GM03348 (cell line): Measurements from ENCODE around the gene CAMK2G.
"Not testable (repeated sequence)": the region's sequence is repeated elsewhere in the genome, so short reads cannot be mapped to it uniquely, and the experiment has no call there.

Source experiments
- DNase-seq: peaks from one replicate; pipeline ENCODE4 v3.0.0; 2012; ENCODE audit warnings: low spot score

The CAMK2G gene

DNA sequence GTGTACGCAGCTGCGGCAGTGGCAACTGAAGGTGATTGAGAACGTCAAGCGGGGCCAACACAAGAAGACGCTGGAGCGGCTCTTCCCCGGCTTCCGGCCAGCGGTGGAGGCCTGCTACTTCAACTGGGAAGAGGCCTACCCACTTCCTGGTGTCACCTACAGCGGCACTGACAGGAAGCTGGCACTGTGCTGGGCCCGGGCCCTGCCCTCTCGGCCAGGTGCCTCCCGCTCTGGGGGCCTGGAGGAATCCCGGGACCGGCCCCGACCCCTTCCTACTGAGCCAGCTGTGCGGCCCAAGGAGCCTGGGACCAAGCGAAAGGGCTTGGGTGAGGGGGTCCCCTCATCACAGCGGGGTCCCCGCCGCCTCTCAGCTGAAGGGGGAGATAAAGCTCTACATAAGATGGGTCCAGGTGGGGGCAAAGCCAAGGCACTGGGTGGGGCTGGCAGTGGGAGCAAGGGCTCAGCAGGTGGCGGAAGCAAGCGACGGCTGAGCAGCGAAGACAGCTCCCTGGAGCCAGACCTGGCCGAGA lies 82.4 kb downstream of the CAMK2G start:
- DNase-seq, result no peak

DNA sequence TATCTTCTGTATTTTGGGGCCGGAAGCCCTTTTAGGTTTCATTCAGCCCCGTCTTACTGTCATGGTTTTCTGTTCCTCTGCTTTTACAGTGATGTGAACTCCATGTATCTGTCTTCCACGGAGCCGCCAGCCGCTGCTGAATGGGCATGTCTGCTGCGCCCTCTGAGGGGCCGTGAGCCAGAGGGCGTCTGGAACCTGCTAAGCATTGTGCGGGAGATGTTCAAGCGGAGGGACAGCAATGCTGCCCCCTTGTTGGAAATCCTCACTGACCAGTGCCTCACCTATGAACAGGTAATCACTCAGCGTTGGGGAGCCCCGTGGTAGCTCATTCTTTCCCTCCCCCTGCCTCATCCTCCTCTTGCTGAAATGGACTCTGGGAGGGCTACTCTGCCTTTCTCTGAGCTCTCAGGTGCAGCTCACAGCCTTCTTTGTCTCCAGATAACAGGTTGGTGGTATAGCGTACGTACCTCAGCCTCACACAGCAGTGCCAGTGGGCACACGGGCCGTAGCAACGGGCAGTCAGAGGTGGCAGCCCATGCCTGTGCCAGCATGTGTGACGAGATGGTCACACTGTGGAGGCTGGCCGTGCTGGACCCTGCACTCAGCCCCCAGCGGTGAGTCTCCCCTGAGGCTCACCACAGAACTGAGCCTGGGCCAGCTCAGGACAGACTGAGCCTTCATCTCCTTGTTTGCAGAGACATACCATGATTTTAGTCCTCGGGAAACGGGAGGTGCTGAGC lies 83.3 kb downstream of the CAMK2G start:
- DNase-seq, result no peak

DNA sequence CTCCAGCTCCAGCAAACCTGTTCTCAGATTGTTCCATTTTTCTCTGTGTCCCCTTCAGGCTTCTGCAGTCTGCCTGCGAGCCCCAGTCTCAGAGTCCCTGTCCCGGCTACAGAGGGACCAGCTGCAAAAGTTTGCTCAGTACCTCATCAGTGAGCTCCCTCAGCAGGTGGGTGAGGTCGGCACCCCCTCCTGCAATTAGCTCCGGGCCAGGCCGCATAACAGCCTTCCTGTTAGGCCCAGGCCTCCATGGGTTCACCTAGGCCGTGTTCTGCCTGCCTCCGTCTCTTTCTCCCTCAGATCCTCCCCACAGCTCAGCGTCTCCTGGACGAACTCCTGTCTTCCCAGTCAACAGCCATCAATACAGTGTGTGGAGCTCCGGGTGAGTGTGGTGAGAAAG lies 84.7 kb downstream of the CAMK2G start:
- no peak for DNase-seq

DNA sequence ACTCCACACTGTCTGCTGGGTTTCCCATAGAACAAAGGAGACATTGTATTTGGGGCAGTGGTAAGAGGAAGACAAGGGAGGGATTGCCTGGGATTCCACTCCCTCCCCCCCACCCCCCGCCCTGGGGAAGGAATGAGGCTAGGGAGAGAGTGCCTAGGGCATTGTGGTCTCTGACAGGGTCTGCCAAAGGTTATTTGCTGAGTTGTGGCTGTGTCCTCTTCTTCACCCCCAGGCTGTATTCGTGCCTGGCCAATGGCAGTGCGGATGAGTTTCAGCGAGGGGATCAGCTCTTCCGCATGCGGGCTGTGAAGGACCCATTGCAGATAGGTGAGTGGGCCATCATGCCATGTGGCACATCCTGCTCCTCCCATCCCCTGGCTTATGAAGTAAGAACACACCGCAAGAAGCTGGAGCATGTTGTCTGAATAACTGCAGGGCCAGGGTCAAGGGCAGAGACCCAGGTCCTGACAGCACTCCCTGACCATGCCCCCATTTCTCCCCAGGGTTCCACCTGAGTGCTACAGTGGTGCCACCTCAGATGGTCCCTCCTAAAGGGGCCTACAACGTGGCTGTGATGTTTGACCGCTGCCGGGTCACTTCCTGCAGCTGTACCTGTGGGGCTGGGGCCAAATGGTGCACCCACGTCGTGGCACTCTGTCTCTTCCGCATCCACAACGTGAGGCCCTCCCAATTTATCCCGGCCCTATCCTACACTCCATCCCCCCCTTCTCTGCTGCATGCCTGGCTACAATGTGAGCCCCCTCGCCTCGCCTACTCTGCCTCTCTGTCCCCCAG lies 85.3 kb downstream of the CAMK2G start:
- no peak for DNase-seq

DNA sequence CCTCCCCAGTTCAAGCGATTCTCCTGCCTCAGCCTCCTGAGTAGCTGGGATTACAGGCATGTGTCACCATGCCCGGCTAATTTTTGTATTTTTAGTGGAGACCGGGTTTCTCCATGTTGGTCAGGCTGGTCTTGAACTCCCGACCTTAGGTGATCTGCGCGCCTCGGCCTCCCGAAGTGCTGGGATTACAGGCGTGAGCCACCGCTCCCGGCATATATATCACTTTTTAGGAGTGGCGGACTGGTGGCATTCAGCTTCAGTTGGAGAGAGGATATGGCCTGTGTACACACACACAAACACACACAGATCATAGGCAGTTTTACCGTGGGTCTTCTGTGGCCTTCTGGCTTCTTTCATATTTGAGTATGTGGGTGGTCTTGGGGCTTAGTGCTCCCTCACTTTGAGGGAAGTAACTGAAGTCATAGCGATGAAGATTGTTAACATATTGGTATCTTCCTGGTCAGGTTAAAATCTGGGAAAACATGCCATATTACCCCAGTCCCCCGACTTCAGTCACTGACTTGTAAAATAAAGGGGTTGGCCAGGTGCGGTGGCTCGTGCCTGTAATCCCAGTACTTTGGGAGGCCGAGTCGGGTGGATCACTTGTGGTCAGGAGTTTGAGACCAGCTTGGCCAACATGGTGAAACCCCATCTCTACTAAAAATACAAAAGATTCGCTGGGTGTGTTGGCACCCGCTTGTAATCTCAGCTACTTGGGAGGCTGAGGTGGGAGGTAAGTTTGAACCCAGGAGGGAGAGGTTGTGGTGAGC lies 87.1 kb downstream of the CAMK2G start:
- not testable (repeated sequence) for DNase-seq

DNA sequence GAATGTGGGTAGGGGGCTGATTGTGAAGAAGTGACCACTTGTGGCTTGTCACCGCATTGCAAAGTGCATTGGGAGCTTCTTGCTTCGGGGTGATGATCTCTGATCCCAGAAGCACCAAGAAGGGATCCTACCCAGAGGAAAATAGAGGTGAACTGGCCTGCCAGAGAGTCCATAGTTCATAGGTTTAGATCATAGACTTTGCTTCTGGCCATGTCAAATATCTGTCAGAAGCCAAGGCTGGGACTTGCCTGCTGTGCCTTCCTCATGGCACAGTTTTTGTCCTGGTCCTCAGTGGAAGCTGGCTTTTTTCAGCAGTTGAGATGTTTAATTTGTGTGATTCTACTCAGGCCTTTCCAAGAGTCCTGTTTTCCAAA lies 87.9 kb downstream of the CAMK2G start:
- no peak for DNase-seq

DNA sequence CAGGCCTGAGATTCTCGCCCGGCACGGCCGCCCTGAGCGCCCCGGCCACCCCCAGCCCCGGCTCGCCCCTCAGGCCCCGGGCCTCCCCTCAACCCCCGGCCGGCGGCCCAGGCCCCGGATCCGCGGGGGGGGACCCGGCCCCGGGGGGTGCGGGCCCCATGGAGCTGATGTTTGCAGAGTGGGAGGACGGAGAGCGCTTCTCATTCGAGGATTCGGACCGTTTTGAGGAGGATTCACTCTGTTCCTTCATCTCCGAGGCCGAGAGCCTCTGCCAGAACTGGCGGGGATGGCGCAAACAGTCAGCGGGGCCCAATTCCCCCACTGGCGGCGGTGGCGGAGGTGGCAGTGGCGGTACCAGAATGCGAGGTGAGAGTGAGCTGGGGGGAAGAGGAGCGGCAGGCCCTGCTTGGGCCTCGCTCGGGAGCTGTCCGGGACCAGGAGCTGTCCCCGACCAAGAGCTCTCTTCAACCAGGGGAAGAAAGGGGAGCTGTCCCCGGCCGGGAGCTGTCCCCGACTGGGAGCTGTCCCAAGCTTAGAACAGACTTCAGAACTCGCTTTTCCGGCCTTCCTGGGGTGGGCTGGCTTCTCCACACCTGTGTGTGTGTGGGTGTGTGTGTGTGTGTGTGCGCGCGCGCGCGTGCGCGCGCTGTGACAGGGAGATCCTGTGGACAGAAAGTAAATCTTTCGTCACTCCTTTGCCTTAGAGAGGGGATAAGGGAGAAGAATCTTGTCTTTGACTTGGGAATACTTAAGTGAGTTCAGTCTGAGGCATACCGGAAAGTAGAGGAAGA lies 88.4 kb downstream of the CAMK2G start:
- peak; percentile 67 for DNase-seq

DNA sequence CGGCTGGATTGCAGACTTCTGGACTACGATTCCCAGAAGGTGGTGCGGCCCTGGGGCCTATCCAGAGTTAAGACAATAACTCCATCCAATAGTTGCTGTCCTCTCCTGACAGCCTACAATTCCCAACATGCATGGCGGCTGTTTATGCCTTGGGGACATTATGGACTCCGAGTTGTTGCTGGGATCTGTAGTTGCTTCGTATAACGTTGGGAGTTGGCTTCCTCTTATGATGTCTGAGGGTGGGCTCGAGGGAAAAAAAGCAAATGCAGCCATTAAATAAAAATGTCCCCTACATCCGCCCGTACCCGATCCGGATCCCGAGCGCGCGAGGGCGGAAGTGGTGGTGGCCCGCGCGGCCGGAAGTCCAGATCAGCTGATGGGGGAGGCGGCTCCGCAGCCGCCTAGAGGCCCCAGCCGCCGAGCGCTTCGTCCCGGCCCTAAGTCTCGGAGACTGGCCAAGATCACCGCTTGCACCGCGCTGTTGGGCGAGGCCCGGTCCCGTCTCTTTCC lies 89.1 kb downstream of the CAMK2G start, which contains the start of gene ZSWIM8:
Gene ZSWIM8, plus strand, starts transcription at position 396 of the 510 bp plus-strand sequence. CDS start 273 bp downstream, outside the sequence.
- DNase-seq, result peak; percentile 94

DNA sequence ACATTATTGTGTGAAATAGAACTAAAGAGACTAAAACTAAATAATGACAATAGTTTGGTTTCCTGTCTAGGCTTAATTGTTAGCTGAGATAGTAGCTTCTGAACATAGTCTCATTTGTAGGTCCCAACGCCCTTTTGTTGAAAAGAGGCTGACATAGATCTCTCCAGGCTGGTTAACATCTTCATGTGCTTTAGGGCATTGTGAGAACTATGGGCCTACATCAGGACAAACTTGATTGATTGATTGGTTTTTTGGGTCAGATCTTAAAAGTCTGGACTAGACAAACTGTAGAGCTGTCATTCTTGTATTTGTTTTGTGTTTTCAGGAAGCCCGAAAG lies 91.6 kb downstream of the CAMK2G start:
- no peak for DNase-seq

DNA sequence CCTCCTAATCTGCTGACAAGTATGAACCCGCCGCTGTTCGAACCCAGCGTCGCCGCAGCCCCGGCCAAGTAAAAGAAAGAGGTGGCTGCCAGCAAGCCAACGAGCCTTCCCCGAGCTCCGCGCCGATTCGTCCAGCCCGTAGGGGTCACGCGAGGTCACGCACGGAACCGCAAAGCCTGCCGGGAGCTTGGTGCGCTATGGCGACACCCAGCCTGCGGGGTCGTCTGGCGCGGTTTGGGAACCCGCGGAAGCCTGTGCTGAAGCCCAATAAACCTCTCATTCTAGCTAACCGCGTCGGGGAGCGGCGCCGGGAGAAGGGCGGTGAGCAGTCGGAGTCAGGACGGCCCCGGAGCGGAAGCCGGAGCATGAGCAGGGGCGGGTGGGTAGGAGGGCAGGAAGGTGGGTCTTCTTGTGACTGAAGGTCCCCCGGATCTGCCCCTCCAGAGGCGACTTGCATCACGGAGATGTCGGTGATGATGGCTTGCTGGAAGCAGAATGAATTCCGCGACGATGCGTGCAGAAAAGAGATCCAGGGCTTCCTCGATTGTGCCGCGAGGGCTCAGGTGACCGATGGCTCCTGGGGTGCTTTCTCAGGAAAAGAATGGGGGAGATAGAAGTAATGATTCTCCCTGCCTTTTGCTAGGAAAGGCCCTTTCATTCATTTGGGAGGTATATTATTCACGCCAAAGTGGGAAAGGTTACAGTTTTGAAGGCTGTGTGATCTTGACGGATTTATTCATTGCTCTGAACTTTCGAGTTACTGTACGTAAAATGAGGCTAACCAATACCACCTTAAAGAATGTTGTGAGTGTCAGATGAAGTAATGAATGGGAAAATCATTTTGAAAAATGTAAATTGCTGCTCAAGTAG lies 92.2 kb downstream of the CAMK2G start, which contains the start of gene CHCHD1:
Gene CHCHD1, plus strand, starts transcription at position 170 of the 870 bp plus-strand sequence. Its CDS starts 28 bp downstream, at position 198.
- DNase-seq, result peak; percentile 94

DNA sequence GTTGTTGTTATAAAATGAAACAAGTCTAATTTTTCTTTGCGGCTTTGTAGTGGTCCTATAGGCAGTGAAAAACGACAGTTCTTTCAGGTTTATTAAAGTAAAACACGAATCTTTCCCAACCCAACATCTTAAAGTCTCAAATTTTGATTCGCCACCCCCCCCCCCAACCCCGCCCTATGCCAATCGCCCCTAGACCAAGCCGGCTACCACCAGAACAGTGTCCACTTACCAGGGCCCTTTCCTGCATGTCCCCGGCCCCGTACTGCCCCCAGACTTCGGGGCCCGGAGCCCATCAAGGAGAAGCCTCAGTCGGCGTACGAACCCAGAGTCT lies 92.8 kb downstream of the CAMK2G start:
- no peak for DNase-seq

DNA sequence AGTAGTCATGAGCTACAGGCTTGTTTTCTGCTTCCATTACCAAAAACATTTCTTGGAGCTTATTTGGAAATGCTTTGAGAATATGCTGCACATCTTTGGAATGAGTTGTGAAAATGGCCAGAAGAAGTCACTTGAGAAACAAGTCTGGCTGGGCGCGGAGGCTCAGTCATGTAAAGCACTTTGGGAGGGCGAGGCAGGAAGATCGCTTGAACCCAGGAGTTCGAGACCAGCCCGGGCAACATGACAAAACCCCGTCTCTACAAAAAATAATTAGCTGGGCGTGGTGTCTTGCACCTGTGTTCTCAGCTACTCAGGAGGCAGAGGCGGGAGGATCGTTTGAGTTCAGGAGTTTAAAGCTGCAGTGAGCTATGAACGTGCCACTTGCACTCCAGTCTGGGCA lies 93.4 kb downstream of the CAMK2G start:
- DNase-seq, result no peak

DNA sequence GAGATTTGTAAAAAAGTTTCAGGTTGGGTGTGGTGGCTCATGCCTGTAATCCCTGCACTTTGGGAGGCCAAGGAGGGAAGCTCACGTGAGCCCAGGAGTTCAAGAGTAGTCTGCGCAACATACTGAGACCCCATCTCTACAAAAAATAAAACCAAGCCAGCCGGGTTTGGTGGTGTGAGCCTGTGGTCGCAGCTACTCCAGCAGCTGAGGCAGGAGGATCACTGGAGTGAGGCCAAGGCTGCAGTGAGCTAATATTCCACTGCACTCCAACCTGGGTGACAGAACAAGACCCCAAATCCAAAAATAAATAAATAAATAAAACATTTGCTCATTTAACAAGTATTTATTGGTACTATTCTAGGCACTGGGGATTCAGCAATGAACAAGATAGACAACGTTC lies 94.1 kb downstream of the CAMK2G start:
- DNase-seq, result no peak

DNA sequence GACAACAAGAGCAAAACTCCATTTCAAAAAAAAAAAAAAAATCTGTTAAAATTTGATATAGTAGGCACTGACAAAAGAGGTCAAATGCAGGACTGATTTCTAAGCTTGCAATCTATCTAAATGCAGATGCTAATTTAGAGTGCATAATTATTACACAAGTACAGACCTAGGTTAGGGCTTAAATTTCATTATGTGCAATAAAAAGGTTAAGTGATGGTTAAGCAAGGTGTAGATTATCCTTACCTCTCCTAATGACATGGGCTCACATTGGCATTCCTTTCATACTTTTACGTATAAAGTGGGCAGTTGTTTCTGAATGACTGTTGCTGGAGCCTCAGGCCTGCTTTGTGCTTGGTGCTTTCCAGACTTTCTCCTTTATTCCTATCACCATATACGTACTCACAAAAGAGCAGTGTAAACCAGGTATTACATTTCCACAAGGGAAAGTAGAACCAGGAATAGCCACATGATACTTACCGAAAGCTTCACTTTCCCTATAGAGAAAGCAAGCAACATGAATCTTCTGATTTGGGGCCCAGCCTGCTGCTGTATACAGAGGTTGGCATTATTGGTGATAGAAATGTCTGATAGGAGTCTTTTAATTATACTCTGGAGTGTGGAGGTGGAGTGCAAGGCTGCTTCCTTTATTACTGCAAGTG lies 94.7 kb downstream of the CAMK2G start:
- DNase-seq, result no peak

DNA sequence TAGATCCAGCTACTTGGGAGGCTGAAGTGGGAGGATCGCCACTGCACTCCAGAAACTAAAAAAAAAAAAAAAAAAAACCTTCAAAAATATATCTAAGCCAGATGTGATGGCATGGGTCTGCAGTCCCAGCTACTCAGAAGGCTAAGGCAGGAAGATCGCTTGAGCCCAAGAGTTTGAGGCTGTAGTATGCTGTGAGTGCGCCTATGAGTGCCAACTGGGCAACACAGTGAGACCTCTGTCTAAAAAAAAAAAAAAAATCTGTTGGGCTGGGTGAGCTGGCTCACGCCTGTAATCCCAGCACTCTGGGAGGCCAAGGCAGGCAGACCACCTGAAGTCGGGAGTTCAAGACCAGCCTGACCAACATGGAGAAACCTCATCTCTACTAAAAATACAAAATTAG lies 95.3 kb downstream of the CAMK2G start:
- DNase-seq, result no peak

DNA sequence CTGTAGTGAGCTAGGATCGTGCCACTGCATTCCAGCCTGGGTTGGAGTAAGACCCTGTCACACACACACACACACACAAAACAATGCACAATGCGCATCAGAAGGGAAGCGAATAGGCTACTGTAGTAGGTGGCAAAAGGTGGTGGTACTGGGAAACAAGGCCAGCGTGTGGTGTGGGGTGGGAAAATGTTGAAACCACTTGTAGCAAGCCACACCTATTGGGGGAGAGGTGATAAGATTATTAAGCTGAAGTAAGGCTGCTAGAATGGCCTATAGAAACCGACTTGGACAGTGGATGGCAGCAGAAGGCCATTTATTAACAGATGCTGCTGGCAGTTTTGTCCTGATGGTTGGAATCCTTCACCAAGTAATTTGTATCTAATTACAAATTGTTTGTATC lies 99.7 kb downstream of the CAMK2G start:
- DNase-seq, result no peak

DNA sequence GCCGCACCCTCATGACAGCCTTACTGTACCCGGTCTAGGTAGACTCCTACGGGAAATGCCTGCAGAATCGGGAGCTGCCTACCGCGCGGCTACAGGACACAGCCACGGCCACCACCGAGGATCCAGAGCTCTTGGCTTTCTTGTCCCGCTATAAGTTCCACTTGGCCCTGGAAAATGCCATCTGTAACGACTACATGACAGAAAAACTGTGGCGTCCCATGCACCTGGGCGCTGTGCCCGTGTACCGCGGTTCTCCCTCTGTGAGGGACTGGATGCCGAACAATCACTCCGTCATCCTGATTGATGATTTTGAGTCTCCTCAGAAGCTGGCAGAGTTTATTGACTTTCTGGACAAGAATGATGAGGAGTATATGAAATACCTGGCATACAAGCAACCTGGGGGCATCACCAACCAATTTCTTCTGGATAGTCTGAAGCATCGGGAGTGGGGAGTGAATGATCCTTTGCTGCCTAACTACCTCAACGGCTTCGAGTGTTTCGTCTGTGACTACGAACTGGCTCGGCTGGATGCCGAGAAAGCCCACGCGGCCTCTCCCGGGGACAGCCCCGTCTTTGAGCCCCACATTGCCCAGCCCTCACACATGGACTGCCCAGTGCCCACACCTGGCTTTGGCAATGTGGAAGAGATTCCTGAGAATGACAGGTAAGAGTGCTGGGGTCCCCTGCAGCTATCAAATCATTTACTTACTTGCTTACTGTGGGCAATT lies 101.0 kb downstream of the CAMK2G start:
- DNase-seq, result peak; percentile 29

DNA sequence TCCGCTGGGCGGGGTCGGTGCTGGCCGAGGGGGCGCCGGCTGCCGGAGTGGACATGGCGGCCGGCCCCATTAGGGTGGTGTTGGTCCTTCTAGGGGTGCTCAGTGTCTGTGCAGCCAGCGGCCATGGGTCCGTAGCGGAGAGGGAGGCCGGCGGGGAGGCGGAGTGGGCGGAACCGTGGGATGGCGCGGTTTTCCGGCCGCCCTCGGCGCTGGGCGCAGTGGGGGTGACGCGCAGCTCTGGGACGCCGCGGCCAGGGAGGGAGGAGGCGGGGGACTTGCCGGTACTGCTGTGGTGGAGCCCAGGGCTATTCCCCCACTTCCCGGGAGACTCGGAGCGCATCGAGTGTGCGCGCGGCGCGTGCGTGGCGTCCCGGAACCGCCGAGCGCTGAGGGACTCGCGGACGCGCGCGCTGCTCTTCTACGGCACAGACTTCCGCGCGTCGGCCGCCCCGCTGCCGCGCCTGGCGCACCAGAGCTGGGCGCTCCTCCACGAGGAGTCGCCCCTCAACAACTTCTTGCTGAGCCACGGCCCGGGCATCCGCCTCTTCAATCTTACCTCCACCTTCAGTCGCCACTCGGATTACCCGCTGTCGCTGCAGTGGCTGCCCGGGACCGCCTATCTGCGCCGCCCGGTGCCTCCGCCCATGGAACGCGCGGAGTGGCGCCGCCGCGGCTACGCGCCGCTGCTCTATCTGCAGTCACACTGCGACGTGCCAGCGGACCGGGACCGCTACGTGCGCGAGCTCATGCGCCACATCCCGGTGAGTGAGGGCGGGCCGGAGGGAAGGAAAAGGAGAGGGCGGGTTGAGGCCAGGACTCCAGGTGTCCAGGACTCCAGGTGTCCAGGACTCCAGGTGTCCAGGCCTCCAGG lies 101.8 kb downstream of the CAMK2G start:
- peak; percentile 89 for DNase-seq
